NCI-H1694 treated with DMSO at 0.1 percent for 48 hours (cell line): ENCODE results near the gene CPXM2.
"Not testable (repeated sequence)": the region's sequence is repeated elsewhere in the genome, so short reads cannot be mapped to it uniquely, and the experiment has no call there.

Experiments
- DNase-seq: peaks from one replicate; lab custom pipeline; 2025; lab: John Stamatoyannopoulos, UW

CPXM2 gene

DNA sequence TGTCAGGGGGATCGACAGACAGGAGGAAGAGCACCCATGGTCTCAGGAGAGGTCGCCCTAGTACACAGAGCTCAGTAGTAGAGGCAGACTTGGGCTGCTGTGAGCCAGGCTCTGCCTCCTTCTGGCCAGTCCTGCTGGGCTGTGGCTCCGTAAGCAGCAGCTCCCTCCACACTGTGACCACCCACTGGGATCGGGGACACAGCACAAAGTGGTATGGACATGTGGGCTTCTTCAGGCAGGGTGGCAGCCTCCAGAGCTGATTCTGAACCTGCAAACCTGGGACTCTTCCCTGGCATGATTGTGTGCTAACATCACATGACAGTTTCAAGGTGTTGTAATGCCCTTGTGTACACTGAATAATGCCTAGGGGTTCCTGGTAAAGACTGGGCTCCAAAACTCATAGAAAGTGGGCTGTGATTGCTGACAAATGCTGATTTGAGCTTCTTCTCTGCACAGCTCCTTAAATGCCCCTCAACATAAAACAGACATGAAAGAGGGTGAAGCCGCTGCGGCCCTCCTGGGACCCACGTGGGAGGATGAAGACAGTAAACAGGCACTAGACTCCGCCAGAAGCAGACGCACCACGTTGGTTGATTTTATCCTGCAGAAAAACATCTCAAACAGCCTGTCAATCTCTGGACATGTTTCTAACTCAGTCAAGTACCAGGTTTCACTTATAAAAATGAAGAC lies 148.7 kb downstream of the CPXM2 start:
- DNase-seq: no peak

DNA sequence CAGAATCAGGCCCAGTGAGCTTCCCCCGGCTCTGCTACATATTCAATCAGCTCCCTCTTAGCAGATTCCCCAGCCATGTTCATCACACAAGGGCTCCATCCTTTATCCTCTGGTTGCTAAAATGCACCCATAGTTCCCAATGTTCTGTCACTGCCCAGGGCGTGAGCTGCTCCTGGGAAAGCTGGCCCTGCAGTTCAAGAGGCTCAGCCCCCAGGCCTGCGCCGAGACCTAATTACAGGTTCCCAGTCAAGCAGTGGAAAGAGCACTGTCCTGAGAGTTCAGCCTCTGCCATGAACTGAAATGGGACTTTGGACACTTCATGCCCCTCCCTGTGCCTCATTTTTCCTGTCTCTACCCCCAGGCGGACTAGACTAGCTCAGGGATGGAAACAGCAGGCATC lies 149.9 kb downstream of the CPXM2 start:
- DNase-seq: no peak

DNA sequence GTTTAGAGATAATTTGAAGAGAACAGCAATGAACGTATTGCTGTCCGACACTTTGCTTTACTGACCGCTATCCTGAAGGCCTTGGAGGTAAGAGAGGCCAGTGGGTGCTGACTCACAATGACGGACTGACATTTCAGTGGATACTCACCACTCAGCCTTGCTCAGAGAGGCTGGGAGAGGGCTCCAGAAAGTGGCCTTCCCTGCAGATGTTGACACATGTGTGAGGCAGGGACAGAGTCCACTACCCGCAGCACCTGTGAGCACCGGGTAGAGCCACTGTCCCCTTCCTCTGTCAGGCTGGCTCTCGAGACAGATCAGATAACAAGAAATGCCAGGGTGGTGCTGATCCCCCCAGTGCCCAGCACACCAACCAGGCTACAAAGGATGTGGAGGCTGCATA lies 150.5 kb downstream of the CPXM2 start:
- DNase-seq: no peak

DNA sequence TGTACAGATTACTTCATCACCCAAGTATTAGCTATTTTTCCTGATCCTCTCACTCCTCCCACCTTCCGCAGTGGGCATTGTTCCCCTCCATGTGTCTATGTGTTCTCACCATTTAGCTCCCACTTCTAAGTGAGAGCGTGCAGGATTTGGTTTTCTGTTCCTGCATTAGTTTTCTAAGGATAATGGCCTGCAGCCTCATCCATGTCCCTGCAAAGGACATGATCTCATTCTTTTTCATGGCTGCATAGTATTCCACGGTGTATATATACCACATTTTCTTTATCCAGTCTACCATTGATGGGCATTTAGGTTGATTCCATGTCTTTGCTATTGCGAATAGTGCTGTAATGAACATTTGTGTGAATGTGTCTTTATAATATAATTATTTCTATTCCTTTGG lies 154.7 kb downstream of the CPXM2 start:
- DNase-seq: not testable (repeated sequence)

DNA sequence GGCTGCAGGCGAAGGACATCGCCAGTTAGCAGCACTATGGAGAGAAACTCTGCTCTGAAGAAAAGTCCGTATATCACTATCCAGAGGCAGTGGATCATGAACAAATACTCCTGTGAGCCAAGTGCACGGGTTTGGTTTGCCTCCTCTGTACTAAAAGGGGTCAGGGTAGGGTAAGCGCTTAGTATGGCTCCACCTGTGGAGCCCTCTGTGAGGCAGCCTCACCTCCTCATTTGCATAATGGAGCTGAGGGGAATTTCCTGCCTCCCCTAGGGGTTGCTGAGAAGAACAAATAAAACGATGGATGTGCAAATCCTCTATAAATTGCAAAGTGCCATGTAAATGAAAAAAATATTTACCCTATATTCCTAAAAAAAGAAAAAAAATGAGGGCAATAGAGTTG lies 162.1 kb downstream of the CPXM2 start:
- DNase-seq: no peak

DNA sequence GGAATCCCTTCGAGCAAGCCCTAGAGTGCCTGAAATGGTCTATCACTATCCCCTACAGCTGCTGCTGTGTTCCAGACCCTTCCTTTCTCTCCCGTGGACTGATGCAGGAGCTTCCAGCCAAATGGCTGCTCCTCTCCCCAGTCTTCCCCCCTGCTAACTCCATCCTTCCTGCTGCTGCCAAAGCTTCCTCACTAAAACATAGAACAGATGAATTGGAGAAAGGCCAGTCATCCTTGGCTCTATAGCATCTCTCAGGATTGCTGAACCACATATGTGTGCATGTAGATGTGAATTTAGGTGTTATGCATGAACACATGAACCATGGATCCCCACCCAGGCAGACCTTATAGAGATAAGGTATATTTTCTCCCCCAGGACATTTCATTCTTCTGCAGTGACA lies 164.8 kb downstream of the CPXM2 start:
- no peak for DNase-seq

DNA sequence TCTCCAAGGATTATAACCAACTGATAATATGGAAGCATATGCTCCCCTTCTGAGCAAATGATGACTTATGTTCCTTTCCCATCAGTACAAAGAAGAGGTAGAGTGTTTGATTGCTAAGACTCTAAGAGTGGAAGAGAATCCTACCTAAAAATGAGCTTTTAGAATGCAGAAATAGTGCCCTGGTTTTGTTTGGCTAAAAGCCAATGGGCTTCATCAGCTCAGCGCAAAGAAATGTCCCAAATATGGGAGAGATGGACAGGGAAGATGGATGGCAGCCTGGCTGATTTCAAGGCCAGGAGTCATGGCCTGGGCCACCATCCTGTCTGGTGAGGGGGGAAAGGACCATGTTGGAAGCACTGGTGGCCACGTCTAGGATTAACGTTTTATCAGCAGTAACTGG lies 165.2 kb downstream of the CPXM2 start:
- DNase-seq: no peak

DNA sequence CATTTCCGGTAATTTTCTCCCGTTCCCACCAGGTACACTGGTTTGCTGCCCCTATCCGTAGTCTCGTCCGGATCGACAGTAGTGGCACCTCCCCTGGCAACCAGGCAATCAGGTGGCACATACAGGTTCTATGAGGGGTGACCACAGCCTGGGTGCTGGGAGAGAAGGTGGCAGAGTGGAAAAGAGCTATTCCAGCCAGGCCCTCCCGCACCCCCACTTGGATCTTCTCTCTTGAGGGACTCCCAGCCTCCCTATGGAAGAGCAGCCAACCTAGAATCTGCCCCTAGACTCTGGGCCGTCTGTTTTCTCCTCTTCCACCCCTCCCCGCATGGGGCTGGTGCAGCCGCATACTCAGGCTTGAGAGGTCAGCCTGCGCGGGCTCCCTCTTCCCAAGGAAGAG lies 166.9 kb downstream of the CPXM2 start:
- DNase-seq: no peak

DNA sequence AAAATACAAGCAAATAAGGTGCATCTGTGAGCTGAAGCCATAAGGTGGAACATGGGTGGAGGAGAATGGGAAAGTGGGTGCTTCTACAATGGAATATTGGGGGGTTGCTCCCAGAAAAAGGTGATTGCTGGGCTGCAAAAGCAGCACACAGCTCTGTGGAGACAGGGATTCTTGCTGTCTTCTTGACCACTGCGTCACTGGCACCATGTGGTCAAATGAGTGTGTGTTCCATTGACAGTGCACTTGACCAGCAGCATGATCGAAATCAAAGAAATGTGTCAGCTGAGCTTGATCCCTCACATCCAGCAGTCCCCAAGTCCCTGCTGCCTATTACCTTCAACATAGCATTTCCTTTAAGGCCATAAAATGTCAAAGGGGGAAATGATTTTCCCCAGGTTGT lies 169.3 kb downstream of the CPXM2 start:
- DNase-seq: no peak

DNA sequence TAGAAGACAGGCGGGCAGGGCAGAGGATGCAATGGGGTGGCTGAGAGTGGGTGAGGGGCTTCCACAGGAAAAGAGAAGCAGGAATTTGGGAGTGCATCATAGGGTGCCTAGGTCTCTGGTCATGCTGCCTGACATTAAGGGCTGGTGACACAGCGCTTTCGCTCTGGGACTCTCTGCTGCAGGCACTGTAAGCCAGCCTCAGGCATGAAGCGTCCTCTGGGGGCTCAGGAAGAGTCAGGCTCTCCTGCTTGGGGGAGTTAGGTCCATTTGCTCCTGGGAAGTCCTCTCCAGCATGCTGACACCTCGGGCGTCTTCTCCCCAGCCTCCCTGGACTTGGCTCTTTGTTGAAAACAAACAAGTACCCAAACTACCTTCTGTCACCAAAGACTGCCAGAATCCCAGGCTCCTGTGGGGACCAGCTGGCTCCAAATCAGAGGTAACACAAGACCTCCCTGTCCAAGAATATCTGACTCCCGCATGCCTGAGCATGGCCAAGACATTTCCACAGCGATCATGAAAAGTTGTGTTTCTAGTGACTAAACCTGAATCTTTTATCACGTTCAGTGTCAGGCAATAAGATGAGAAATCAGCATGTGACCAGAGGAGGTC lies 170.1 kb downstream of the CPXM2 start:
- no peak for DNase-seq

DNA sequence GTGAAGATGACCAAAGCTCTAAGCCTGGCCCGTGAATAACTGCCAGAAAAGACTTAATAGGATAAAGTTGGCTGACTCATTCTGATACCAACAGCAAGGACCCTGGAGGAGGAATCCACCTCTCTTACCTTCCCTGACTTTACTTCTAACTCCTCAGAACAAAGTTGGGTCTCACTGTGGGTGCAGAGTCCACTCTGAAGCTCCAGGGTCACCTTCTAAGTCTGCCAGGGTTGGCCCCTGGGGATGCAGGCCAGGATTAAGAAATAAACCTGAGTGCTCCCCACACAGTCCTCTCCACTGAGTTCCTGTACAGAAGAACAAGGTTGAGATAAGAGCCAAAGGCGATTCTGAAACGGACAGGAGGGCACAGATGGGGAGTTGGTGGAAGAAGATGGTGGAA lies 171.1 kb downstream of the CPXM2 start:
- DNase-seq: no peak

DNA sequence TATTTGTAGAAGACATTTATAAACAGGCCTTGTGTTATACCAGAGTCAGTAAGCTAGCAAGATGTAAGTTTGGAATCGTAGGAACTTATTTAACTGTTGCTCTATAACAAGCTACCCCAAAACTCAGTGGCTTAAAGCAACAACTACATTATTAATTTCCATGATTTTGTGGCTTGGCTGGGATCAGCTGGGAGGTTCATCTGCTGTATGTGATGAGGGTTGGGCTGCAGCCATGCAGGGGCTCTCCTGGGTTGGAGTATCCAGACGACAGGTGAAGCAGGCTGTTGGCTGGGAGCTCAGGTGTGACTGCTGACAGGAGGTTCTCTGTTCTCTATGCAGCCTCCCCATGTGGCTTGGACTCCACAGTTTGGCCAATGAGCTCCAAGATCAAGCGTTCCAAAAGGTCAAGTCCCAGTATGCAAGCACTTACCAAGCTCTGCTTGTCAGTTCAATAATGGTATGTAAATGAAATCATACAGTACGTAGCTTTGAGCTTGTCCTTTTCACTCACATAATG lies 173.0 kb downstream of the CPXM2 start:
- no peak for DNase-seq

DNA sequence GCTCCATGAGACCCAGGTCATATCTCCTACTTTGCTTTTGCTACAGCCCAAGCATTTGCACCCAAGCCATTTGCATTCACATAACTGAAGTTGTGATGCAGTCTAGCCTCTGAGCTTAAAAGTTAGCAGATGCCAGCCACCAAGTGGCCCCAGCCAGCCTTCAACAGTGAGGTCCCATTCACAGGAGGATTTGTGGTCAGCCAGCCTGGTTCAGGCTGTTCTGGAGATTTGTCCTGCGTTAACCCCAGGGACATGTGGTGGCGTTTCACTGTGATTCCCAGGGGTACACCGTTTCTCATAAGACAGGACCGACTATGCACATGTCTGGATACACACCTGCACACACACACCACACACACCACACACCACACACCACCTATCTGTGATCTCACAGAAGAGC lies 174.3 kb downstream of the CPXM2 start:
- DNase-seq: no peak

DNA sequence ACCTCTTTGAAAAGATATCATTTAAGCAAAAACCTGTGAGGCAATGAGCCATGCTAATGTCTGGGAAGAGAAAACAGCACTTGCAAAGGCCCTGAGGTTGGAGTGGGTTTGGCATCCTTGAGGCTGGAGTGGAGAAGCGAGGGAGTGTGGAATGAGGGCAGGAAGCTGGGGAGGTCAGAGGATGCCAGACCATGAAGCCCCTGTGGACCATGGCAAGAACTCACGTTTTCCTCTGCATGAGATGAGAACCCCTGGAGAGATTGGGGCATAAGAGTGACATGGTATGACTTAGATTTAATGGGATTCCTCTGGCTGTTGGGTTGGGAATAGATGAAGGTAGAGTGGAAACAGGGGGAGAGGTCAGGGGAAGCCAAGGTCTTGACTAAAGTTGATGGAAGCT lies 176.1 kb downstream of the CPXM2 start:
- DNase-seq: no peak

DNA sequence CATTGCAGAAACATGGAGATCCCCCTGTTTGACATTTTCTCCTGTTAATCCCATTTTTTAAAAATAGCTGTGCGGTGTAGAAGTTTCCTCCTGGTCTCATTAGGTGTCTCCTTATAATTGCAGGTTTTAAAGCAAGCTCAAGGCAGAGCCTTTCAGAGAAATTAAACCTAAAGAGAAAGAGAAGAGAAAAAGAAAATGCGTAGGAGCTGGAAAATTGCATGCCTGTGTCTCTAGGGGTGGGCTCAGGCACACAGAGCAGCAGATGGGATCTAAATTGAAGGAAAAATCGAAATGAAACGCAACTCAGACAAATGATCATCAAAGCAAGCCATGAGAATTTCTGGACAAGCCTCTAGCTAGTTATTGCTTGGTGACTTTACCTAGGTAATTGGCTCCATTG lies 185.4 kb downstream of the CPXM2 start:
- DNase-seq: no peak

DNA sequence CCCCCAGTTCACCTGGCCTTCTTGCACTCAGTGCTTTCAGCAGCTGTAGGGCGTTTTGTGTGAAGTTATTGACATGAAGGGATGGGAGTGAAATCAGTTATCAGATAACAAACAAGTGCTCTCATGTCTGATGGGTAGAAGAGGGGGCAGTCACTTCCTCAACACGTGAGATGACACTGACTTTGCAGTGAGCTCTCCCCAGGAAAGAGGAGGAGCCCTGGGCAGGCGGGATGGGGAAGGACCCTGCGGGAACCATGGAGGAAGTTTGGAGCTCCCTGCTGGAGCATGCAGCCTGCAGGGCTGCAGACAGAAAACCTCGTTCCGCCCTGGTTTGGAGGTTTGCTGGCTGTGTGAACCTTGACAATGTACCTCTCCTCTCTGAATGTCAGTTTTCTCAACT lies 186.8 kb downstream of the CPXM2 start:
- no peak for DNase-seq

DNA sequence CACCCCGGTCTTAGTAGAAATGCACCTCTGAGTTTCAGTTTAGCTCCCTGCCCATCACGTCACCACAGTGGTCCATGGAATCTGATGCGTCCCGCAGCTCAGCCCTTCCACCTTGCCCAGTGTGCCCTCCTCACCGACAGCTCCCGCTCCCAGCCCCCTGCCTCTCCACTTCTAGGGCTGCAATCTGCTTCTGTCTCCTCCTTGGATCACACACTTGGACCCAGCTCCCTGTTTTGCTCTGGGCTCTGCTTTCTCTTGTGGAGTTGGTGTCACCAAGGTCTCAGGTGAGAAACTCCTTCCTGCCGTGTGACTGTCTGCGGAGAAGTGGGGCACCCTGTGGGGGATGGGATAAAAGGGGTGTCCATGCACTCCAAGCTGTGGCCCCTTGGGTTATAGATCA lies 187.5 kb downstream of the CPXM2 start:
- DNase-seq: no peak

DNA sequence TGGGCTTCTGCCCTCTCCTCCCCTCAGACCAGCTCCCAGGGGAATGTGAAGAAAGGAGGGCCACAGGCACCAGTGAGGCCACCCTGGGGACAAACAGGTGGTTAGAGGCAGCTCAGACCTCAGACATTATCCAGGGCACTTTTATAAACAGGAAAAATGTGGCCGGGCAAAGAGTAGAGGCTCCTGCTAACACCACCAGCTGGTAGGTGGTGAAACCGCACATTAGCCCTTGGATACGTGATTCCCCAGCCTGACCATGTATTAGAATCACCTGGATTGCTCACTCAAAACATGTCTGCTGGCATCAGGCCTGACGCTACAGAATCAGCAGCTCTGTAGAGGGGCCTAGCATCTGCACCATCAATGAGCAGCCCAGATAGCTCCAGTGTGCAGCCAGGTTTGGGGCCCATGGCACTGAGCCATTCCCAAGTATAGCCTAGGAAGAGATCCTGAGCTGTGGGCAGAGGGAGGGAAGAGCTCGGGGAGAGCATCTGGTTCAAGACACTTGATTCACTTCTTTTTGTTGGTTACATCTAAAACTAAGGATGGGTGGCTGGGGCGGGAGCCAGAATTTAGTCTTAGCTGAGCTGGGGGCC lies 188.3 kb downstream of the CPXM2 start:
- DNase-seq: peak; percentile 2
